GM12872 (cell line): ENCODE measurements around the gene ADPRM.

Source experiments
- CTCF ChIP-seq: IDR thresholded peaks from 3 replicates; pipeline ENCODE4 v1.5.1; 2011; ENCODE audit warnings: low read depth, mild to moderate bottlenecking, low read length, moderate library complexity; ENCODE audit not compliant: insufficient read depth

The ADPRM gene

GRCh38 chr17:10657148-10657547 lies 40.2 kb upstream of the ADPRM start, which contains the start of gene MYH3:
Gene MYH3, minus strand, starts transcription at chr17:10657309. Its CDS starts 2,245 bp downstream, at chr17:10655064.
- TF ChIP-seq CTCF: no peak

GRCh38 chr17:10657879-10658278 lies 39.5 kb upstream of the ADPRM start:
- no peak for TF ChIP-seq CTCF

GRCh38 chr17:10661437-10661836 lies 36.0 kb upstream of the ADPRM start:
- no peak for TF ChIP-seq CTCF

GRCh38 chr17:10663231-10663630 lies 34.2 kb upstream of the ADPRM start:
- no peak for TF ChIP-seq CTCF

GRCh38 chr17:10664571-10664970 lies 32.8 kb upstream of the ADPRM start:
- TF ChIP-seq CTCF: no peak

GRCh38 chr17:10666906-10667305 lies 30.5 kb upstream of the ADPRM start:
- TF ChIP-seq CTCF: no peak

GRCh38 chr17:10668775-10669174 lies 28.6 kb upstream of the ADPRM start:
- TF ChIP-seq CTCF: no peak

- TF ChIP-seq CTCF: no peak
Measured at GRCh38 chr17:10673312-10673711, 24.1 kb upstream of the ADPRM start.
